ENCODE results near the gene ARHGEF10L. TPM values are rescaled to one million over a fixed set of nuclear protein-coding genes. Genes with fewer than 3 reads are reported as not detected.
A peak's percentile ranks its signal among the peaks of the same experiment; 100 is the strongest.
"Not testable (repeated sequence)": the region's sequence is repeated elsewhere in the genome, so short reads cannot be mapped to it uniquely, and the experiment has no call there.

Gene ARHGEF10L, protein sequence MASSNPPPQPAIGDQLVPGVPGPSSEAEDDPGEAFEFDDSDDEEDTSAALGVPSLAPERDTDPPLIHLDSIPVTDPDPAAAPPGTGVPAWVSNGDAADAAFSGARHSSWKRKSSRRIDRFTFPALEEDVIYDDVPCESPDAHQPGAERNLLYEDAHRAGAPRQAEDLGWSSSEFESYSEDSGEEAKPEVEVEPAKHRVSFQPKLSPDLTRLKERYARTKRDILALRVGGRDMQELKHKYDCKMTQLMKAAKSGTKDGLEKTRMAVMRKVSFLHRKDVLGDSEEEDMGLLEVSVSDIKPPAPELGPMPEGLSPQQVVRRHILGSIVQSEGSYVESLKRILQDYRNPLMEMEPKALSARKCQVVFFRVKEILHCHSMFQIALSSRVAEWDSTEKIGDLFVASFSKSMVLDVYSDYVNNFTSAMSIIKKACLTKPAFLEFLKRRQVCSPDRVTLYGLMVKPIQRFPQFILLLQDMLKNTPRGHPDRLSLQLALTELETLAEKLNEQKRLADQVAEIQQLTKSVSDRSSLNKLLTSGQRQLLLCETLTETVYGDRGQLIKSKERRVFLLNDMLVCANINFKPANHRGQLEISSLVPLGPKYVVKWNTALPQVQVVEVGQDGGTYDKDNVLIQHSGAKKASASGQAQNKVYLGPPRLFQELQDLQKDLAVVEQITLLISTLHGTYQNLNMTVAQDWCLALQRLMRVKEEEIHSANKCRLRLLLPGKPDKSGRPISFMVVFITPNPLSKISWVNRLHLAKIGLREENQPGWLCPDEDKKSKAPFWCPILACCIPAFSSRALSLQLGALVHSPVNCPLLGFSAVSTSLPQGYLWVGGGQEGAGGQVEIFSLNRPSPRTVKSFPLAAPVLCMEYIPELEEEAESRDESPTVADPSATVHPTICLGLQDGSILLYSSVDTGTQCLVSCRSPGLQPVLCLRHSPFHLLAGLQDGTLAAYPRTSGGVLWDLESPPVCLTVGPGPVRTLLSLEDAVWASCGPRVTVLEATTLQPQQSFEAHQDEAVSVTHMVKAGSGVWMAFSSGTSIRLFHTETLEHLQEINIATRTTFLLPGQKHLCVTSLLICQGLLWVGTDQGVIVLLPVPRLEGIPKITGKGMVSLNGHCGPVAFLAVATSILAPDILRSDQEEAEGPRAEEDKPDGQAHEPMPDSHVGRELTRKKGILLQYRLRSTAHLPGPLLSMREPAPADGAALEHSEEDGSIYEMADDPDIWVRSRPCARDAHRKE (N-terminal part only)
- total RNA-seq (2014; rRNA removed; shearing (Covaris generic)), result 9.2 and 11.0 TPM in 2 replicates

DNA sequence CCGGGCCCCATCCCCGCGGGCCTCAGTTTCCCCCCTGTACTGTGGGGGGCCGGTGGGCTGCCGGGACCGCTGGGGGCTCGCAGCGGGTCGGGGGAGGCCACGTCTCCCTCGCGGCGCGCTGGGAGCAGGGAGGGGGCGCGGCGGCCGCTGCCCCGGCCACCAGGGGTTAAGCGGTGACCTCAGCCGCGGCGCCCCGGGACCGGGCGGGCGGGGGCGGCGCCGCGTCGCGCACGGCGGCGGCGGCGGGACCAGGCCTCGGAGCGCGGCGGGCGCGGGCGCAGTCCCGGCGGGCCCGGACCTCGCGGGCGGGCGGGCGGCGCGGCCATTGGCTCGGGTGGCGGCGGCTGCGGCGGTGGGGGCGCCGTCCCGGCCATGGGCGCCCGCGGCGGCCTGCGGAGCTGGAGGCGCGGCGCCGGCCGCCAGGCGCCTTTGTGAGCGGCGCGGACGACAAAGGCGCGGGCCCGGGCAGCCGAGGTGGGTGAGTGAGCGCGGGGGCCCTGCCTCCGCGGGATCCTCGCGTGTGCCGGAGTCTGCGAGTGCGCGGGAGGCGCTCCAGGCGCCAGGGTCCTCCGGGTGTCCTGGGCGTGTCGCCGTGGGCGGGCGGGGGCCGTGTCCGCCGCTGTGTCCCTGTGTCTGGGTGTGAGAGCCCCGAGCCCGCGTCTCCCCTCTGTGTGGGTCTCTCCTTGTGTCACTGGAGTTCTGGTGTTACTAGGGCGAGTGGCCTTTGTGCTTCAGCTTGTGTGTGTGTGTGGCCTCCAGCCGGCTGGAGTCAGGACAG is at the start of gene ARHGEF10L:
Gene ARHGEF10L, plus strand, starts transcription at position 222 of the 778 bp plus-strand sequence. CDS start 40,898 bp downstream, outside the sequence.
- DNase-seq (ENCODE audit: low spot score), result no peak

DNA sequence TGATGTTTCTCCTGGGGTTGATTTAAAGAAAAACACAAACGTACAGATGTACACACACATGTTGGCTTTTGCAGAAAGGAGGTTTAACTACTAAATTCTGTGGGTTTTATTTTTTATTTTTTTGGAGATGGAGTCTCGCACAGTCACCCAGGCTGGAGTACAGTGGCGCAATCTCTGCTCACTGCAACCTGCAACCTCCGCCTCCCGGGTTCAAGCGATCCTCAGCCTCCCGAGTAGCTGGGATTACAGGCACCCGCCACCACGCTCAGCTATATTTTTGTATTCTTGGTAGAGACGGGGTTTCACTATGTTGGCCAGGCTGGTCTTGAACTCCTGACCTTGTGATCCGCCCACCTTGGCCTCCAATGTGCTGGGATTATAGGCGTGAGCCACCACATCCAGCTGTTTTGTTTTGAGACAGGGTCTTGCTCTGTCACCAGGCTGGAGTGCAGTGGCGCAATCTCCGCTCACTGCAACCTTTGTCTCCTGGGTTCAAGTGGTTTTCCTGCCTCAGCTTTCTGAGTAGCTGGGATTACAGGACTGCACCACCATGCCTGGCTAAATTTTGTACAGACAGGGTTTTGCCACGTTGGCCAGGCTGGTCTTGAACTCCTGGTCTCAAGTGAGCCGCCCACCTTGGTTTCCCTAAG is 49.6 kb upstream of the ARHGEF10L start:
- DNase-seq (ENCODE audit: low spot score), result not testable (repeated sequence)

DNA sequence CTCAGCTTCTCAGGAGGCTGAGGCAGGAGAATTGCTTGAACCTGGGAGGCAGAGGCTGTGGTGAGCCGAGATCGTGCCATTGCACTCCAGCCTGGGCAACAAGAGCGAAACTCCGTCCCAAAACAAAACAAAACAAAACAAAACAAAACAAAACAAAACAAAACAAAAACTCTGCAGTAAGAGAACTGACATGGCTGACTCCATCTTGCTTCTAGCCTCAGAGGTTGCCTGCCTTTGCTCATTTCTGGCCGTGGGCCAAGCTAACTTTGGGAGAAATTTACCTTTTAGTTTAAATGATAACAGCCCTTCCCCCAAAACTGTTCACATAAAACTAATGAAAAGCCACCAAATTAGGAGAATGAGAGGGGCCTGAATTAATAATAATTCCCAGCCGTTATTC is 48.8 kb upstream of the ARHGEF10L start:
- DNase-seq (ENCODE audit: low spot score), result not testable (repeated sequence)

DNA sequence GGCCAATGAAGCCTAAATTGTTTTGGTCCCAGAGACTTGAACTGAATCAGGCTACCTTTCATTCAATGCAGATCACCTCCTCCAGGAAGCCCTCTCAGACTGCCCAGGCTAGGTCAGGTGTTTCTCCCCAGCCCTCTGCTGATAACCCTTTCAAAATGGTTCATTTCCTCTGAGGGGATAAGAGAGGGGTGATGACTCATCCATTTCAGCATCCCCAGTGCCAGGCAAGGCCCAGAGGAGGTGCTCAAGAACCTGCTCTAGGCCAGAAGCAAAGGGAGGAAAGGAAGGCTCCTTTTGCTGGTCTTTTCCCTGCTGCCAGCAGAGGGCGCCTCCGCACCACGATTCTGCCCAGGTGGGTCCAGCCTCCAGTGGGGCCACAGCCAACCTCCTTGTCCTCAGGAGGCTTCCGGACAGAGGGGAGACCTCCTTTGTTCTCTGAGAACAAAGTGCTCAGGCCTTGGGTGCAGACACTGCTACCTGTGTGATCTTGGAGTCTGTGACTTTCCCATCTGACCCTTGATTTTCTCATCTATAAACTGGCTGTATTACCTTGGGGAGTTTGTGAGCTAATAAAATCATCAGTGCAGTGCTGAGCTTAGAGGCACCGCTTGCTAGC is 45.3 kb upstream of the ARHGEF10L start:
- peak; percentile 83 for DNase-seq (ENCODE audit: low spot score)

DNA sequence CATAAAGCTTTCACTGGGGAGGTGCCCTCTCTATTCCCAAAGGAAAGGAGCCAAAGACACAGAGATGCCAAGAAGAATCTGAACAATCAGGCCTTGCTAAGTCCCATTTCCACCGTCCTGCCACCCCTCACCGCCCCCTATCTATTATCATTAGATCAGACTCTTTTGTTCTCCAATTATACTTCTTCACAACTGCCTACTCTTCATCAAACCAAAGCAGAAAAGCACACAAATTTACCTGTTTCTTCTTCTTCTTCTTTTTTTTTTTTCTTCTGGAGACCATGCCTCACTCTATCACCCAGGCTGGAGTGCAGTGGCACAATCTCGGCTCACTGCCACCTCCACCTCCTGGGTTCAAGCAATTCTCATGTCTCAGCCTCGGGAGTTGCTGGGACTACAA is 43.1 kb upstream of the ARHGEF10L start:
- no peak for DNase-seq (ENCODE audit: low spot score)

DNA sequence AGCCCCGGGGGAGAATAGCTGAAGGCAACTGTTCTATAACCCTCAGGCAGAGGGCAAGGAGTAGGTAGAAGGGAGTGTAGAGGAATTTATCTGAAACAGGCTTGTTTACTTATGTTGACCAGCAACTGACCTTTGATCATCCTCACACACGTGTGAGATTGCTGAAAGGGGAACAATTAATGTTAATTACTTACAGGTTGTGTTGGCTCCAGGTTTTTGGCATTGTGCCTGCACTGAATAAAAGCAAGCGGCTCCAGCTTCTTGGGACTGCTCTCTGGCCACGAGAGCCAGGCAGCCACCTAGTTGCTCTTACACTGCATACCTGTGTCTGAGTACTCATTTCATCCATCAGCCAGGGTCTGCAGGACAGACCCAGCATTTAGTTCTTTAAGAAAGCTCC is 41.3 kb upstream of the ARHGEF10L start:
- no peak for DNase-seq (ENCODE audit: low spot score)

DNA sequence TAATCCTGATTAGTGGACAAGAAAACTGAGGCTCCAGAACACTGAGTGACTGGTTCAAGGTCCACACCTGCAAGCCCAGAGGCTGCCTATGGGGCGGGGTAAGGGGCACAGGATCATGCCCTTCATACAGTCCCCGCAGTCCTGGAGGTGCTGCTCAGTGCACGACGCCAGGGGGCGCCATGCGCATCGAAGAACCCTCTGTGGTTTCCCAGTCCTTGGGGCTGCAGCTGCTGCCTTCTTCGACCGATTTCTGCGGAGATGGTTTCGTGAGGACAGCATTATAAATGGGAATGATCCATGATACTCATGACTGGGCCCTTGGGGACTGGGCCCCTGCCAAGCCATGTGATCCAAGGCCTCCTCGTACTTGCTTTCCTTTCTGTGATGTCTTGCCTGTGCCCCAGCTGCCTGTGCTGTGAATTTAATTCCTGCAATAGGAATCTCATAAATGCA is 37.1 kb upstream of the ARHGEF10L start:
- DNase-seq (ENCODE audit: low spot score), result peak; percentile 56

DNA sequence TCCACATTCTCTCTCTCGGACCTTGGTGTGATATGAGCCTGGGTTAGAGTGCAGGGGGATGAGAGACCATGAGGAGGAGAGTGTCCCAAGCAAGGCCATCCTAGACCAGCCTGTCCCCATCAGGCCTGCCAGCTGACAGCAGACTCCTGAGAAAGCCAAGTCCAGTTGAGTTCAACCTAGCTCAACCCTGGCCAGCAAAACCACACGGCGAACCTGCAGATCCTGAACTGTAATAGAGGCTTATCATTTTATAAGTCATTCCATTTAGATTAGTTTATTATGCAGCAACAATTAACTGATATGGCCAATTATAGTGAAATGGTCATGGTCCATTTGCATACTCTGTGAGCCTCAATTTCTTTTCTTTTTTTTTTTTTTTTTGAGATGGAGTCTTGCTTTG is 36.4 kb upstream of the ARHGEF10L start:
- DNase-seq (ENCODE audit: low spot score), result no peak

DNA sequence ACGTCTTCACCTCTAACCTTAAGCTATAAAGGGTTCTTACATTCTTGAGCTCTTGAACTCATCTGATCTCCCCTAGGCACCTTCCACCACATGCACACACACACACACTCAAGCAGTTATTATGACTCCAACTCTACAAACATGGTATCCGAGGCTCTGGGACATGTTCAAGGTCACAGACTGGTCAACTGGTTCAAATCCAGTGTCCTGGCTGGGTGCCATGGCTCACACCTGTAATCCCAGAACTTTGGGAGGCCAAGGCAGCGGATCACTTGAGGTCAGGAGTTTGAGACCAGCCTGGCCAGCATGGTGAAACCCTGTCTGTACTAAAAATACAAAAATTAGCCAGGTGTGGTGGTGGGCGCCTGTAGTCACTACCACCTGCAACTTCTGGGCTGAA is 32.3 kb upstream of the ARHGEF10L start:
- not testable (repeated sequence) for DNase-seq (ENCODE audit: low spot score)

DNA sequence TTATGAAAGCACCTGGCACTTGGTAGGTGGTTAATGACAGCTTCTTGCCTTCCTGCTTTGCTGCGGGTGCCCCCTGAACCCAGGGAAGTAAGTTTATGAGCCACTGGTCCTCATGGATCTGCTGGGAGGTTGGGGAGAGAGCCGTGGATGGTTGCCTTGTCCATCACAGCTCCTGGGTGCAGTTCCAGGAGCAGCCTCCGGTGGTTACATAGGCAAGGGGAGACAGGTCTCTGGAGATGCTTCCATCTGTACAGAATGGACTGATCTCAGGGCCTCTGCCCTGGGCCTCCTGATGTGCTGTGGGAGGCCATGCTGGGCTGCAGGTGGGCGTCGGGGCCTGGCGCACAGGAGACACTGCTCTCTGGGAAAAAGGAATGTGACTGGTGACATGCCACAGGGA is 31.6 kb upstream of the ARHGEF10L start:
- no peak for DNase-seq (ENCODE audit: low spot score)

DNA sequence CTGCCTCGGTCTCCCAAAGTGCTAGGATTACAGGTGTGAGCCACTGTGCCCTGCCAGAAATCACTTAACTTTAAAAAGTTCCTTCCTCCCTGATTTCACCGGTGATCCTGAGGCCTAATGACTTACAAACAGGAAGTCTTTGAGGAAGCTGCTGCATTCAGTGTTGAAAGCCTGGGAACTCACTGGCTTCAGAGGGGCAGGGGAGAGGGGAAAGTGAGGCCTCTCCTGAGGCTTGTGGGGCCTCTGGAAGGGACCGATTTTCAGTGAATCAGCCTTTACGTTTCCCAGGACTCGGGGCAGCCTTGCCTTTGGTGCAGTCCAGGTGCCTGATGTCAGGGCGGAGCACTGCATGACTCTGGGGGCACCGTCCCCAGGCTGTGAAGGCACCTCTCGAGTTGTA is 30.1 kb upstream of the ARHGEF10L start:
- no peak for DNase-seq (ENCODE audit: low spot score)

DNA sequence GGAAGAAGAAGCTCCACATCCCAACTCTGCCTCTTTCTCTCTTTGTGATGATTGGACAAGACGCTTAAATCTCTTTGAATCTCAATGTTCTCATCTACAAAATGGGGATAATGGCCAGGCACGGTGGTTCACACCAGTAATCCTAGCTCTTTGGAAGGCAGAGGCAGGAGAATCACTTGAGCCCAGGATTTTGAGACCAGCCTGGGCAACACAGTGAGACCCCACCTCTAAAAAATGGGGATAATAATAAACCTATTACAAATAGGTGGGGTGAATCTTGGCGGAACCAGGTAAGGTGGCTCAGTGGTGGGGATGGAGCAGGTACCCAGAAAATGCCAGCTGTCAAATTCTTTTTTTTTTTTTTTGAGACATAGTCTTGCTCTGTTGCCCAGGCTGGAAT is 29.4 kb upstream of the ARHGEF10L start:
- no peak for DNase-seq (ENCODE audit: low spot score)

DNA sequence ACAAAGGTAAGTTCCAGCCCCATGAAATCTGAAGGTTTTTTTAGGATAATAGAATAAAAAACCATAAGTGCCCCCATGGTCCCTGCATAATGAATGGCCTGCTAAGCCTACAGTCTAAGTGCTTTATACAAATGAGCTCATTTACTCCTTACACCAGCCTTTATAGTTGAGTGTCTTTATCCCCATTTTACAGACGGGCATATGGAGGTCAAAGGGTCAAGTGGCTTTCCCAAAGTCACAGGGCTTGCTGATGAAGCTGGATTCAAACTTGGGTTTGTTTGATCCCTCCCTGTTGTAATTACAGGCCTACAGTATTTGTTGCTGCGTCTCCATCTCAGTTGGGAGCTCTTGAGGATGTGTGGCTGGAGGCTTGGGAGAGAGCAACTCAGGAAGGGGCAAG is 28.3 kb upstream of the ARHGEF10L start:
- DNase-seq (ENCODE audit: low spot score), result no peak

DNA sequence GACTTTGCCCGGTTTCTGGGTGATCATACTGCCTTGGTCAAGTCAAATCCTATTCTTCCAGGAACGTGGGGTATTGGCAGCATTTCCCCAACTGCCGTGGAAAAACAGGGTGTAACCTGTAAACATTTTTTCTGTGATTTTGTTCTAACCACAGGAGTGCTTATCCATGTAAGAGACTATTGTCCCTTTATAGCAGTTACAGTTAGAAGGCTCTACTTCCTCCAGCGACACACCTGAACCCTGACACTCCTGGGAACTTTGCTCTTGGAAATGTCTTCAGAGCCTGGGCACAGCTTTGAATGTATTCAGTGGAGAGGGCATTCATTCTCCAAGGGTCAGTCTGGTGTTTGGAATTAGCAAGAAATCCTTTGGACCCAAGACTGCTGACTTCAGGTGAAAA is 26.4 kb upstream of the ARHGEF10L start:
- DNase-seq (ENCODE audit: low spot score), result no peak

DNA sequence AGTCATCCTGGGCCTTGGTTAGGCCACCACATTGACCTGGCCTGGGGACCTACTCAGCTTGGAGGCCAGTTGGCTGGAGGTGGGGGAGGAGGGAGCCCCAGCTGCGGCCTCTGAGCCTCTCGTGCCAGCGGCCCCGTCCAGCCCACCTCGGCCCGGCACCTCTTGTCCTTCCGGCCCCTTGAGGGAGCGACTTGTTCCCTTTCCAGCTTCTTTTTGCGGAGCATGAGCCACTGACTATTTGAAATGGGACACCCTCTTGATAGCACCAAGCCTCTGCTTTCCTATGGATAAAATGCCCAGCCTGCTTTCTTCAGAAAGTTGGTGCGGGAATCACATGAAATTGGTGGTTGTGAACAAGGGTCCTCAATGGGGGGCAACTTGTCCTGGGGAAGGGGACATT is 24.7 kb upstream of the ARHGEF10L start:
- DNase-seq (ENCODE audit: low spot score), result no peak

DNA sequence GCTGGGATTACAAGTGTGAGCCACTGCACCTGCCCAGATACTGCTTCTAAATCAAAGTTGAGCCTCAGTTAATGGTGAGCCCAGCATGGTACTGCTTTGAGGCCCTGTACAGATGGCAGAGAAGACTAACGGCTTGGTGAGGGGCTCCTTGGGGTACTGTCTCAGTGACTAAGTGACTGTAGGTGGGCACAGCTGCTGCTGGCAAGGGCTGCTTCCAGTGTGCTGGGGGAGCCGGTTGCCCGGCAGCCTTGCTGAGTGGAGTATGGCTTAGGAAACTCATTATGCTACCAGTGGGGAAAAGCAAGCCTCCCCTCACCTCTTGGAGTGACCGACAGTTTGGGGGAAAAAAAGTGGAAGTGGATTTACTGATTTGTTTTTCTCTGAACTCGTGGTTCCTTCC is 23.6 kb upstream of the ARHGEF10L start:
- DNase-seq (ENCODE audit: low spot score), result no peak

DNA sequence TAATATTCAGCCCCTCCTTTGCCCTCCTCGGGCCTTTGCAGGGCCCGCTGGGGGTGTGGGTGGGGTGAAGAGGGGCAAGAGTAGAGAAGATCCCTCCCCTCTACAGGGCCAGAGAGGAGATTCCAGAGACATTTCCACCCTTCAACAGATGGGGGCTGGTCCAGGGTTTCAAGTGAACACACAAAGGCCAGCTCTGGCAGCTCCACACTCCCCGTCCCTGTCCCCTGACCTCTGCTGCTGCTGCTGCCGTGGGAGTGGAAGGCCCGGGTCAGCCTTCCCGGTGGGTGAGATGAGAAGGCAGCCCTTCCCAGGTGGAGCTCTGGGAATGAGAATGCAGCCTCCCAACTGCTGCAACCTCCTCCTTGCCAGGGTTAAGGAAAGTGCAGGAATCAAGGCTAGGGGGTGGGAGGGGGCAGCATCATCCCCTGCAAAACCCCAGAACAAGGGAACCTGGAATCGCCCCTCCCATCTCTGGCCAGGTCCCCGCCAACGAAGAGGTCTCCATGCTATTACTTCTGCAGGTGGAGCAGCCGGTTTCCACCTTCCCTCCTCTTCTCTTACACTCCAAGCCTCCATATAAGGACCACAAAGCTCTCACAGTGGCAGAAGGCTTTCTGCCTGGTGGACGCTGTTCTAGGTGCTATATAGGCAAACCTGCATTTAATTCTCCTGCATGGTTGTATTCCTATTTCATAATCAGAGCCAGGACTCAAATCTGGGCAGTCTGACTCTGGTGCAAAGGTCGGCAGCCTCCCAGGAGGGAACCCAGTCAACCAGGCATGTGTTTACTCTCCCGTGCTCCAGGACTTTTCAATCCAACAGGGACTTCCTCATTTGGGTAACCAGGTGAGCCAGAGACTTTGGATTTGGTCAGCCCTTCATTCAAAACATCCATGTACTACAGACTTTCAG is 22.9 kb upstream of the ARHGEF10L start:
- no peak for DNase-seq (ENCODE audit: low spot score)

DNA sequence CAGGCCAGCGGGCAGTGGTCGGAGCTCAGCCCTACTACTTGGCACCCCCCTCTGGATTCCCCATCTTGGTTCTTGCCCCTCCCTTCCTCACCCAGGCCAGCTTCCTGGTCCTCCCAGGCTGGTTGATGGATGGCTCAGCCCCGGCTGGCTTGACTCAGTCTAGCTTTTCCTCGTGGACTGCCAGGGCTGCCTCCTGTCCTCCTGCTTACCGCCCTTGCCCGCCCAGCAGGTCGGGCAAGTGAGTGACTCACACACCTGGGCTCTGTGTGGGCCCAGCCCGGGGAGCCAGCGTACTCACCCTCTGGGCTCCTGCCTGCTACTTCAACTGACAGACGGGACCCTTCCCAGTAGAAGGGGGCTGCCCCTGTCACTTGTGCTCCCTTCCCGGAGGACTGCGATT is 19.5 kb upstream of the ARHGEF10L start:
- peak; percentile 14 for DNase-seq (ENCODE audit: low spot score)

Data from A172 (cell line).